HG02870 (cell line): ENCODE results near the gene VWA5B2.

Experiments used
- ATAC-seq: cut with Tn5 transposase; IDR thresholded peaks from one replicate; pipeline ENCODE4 v1.9.1; 2021; ENCODE audit warnings: mild to moderate bottlenecking, moderate library complexity; ENCODE audit not compliant: unreplicated experiment

Gene VWA5B2

DNA sequence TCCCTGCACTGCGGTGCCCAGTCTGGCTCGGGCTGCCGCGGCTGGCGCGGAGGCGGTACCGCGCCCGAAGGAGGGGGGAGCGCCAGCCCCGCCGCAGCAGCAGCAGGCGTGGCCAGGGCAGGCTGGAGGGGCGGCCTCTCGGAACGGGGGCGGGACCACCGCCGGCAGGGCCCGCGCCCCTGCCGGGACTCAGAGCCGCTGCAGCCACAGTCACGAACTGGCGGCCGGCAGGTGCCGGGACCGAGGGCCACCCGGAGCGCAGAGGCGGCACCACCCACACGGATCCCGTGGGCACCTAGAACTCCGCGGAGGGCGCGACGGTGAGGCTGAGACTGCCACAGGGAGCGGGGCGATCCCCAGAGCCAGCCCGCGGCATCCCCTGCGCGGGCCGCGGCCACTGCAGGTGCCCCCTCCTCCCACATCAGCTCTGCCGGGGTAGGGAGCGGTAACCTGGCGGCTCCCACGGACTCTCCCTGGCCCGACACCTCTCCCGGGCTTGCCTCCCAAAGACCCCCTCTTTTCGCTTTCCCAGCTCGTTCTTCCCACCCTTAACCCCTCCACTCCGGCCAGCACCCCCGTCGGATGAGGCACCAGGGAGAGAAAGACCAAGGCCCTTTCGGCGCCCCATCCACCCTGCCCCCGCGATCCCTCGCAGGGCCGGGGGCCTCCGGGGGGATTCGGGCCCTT, at the start of gene VWA5B2:
TSS of gene VWA5B2 (plus strand) at position 192 of the 687 bp plus-strand sequence. CDS start 944 bp downstream, outside the sequence.
- peak; percentile 73 for ATAC-seq

DNA sequence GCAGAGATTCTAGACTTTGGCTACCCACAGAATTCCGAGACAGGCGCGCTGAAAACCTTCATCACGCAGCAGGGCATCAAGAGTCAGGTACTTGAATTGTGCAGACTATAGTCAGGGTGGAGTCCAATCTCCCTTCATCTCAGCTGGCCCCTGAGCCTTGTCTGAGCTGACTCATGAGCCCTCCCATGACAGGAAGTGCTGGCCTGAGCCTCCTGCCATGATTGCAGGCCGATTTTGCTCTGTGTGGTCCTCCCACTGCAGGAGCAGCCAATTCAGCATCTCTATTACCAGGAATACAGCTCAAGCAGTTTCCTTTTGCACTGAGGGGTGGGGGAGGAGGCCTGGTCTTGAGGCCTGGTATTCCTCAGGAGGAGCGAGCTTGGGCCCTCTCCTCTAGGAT, 49.2 kb upstream of the VWA5B2 start:
- ATAC-seq, result no peak

DNA sequence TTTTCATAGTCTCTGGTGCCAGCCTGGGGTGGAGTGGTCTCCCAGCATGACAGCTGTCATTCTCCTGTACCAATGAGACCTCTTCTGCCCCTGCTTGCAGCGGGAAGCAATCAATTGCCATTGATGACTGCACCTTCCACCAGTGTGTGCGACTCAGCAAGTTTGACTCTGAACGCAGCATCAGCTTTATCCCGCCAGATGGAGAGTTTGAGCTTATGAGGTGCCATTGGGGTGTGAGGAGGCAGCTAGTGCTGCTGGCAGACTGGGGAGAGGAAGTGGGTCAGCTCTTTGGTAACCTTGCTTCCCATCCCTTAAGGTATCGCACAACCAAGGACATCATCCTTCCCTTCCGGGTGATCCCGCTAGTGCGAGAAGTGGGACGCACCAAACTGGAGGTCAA, 47.8 kb upstream of the VWA5B2 start:
- ATAC-seq, result no peak

DNA sequence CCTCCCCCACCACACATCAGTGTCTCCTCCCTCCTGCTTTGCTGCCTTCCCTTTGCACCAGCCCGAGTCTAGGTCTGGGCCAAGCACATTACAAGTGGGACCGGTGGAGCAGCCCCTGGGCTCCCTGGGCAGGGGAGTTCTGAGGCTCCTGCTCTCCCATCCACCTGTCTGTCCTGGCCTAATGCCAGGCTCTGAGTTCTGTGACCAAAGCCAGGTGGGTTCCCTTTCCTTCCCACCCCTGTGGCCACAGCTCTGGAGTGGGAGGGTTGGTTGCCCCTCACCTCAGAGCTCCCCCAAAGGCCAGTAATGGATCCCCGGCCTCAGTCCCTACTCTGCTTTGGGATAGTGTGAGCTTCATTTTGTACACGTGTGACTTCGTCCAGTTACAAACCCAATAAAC, 45.7 kb upstream of the VWA5B2 start:
- no peak for ATAC-seq

DNA sequence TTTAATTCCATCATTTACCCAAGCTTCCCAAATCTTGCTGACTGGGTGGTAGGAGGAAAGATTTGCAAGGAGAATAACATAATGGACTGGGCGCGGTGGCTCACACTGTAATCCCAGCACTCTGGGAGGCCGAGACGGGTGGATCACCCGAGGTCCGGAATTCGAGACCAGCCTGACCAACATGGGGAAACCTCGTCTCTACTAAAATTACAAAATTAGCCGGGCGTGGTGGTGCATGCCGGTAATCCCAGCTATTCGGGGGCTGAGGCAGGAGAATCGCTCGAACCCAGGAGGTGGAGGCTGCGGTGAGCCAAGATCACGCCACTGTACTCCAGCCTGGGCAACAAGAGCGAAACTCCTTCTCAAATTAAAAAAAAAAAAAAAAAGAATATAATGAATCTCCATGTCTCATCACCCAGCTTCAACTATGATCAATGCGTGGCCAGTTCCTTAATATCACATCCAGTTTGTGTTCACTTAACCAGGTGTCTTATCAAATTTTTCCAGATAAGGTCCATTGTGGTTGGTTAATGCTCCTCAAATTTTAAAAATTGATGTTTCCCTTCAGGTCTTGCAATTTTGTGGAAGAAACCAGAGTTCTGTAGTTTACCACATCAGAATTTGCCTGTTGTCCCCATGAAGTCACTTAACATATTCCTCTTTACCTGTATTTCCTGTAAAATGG, 44.7 kb upstream of the VWA5B2 start:
- no peak for ATAC-seq

DNA sequence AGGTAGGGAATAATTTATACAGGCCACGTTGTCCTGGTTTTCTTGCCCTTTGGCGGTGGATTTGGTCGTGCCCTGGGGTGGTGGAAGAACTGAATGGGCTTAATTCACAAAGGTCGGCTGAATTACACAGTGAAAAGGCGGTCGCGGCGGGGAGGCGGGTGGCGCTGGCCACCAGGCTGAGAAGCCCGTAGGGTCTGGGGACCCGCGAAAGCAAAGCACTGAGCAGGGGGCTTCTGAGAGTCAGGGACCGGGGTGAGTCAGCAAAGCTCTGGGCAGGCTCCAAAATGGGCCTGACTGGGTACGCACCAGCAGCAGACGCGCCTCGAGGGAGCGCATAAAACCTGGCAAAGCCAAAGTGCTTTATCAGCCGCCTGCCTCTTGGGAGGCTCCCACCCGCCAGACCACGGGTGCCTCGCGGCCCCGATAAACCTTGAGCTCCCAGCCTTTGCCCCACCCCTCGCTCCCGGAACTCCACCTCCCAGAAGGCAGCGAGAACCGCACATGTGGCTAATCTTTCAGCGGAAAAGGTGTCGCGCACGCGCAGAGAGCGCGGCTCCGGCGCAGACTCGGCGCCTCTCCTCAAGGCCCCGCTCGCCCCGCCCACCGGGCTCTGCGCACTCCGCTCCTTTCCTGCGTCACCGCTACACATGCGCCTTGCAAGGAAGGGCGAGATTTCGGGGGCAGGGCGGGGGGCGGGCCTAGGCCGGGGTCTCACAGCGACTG, 43.8 kb upstream of the VWA5B2 start:
- ATAC-seq, result peak; percentile 85

DNA sequence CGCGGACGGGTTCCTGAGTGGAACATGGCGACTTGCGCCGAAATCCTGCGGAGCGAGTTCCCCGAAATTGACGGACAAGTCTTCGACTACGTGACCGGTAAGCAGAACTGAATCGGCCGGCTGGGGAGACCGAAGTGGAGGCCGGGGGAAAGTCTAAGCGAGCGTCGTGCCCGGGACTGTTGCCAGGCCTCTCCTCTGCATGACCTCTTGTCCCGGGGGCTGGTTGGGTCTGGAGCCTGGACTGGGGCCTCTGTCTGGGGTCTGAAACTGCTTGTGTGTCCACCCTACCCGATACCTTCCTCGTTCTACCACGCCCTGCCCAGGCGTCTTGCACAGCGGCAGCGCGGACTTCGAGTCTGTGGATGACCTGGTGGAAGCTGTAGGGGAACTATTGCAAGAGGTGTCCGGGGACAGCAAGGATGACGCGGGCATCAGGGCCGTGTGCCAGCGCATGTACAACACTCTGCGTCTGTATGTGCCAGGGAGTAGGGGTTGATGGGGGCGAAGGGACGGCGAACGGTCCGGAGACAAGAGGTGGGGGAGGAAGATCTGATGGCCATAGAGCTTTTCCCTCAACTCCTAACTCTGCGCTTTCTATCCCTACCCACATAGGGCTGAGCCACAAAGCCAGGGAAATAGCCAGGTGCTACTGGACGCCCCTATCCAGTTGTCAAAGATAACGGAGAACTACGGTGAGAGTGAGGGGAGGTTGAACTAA, 43.0 kb upstream of the VWA5B2 start, which contains the start of gene ABCF3:
TSS of gene ABCF3 (plus strand) at position 16 of the 718 bp plus-strand sequence. CDS start at position 25, 9 bp downstream.
- ATAC-seq, result peak; percentile 23

DNA sequence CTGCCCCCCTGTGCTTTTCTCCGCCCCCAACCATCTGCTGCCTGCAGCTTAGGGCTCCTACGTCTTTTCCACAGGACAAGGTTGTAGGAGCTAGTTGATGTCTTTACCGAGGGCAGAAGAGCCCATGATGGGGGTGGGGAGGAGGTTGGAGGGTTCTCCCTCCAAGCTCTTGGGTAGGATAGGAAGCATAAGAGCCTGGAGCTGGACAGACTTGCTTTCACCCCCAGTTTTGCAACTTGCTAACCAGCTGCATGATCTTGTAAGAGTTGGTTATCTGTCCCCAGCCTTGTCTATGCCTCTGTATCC, 42.5 kb upstream of the VWA5B2 start:
- no peak for ATAC-seq

DNA sequence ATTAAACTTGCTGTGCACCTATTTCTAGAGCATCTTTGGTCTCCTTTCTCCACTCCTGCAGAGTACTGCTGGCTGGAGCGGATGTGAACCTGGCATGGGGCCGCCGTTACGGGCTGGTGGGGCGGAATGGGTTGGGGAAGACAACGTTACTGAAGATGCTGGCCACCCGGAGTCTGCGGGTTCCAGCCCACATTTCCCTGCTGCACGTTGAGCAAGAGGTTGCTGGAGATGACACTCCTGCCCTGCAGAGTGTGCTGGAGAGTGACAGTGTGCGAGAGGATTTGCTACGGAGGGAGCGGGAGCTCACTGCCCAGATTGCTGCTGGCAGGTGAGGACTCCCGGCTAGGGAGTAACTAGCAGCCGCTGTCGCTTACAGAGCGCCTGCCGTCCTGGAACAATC, 41.3 kb upstream of the VWA5B2 start:
- ATAC-seq, result no peak

DNA sequence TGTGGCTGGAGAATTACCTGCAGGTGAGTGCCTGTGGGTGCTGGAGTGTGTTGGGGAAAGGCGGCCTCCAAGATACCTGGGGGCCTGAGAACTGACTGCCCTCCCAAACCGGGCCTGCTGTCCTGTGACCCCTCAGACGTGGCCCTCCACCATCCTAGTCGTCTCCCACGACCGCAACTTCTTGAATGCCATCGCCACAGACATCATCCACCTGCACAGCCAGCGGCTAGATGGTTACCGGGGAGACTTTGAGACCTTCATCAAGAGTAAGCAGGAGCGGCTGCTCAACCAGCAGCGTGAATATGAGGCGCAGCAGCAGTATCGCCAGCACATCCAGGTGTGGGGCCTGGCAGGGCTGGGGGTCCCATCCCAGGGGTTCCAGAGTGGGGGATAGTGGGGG, 40.0 kb upstream of the VWA5B2 start:
- ATAC-seq, result no peak

DNA sequence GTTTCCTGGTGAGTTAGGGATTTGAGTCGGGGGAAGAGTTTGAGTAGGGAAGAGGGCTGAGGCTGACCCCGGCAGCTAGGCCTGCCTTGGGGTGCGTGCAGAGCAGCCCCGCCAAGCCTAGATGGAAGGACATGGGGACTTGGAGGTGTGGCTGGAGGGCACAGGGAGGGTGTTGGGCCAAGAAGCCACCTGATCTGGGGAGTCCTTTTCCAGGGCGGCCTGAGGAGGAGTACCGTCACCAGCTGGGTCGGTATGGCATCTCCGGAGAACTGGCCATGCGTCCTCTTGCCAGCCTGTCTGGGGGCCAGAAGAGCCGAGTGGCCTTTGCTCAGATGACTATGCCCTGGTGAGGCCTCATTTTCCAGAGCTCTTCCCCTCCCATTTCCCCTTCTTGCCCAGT, 36.5 kb upstream of the VWA5B2 start:
- ATAC-seq, result no peak

DNA sequence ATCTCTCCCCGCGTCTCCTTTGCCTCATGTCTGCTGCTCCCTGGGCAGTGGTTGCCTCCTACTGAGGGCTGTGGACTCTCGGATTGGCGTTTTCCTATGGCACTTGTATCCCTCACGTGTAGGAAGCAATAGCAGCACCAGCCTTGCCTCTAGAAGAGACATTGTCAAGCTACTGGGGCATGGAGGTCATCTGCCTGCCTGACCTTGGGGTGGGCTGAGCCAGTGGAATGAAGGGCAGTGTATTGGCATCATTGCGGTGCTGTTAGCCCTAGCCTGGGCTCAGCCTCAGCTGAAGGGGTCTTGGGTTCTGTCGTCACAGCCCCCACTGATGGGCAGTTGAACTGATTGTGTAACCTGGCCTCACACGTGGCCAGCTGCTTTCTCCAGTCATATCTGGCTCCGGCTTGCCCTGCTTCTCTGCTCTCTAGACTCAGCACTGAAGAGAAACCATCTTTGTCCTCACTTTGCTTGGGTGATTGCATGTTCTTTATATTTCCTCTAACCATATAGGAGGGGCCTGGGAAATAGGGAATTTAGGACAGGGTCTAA, 35.3 kb upstream of the VWA5B2 start:
- no peak for ATAC-seq

DNA sequence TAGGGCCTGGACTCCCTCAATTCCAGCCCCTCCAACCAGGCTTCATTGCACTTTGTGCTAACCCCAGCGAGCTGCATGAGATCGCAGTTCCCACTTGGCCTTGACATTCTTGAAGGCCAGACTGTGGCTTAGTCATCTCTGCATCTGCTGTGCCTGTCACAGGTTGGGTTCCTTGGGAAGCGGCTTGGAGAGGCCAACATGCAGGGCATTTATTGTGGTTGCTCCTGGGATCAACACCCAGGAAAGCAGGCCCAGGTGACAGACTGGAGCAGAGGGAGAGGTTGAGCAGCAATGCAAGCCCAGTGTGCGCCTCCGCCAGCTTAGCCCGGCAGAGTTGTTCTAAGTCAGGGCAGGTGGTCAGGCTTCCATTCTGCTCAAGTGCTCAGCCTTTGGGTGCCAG, 32.8 kb upstream of the VWA5B2 start:
- no peak for ATAC-seq

DNA sequence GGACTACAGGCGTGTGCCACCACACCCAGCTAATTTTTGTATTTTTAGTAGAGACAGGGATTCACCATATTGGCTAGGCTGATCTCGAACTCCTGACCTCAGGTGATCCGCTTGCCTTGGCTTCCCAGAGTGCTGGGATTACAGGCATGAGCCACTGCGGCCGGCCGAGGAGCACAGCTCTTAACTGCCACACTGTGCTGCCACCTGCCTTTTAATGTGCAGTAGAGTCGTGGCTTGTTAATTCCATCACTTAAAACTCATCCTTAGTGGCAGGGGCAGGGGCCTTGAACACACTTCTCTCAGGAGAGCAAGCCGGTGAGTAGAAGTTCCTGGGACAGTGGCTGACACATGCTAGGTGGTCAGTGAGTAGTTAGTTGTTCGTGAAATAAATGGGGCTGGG, 30.9 kb upstream of the VWA5B2 start:
- no peak for ATAC-seq

DNA sequence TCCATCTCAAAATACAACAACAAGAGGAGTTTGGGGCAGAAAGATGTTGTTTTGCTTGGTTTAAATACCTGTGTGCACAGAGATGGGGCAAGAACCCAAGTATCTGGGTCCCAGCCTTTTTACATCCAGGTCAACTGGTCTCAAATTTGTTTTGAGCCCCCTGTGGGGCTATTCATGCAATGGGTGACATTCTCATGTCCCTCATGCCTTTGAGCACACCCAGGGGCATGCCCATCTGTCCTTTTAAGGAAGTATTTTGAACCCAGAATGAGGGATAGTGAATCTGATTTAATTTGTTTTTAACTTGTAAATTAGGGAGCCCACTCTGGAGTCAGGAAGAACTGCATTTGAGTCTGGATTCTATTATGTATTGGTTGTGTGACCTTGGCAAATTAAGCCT, 28.6 kb upstream of the VWA5B2 start:
- no peak for ATAC-seq

DNA sequence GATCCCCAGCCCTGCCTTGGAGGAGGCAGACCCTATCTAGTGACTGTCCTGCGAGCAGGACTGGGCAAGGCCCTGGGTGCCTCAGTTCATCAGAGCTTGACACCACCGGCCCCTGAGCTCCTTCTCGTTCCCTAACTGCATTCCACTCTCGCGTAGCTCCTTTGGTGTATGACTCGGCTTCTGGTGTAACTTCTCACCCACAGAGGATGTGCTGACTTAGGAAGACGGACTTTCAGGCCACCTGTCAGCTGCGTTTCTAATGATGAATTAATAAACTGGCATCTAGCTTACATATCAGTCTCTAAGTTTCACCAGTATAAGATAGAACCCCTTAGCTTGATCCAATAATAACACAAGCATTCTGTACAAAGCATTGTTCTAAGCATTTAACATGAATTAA, 25.9 kb upstream of the VWA5B2 start:
- no peak for ATAC-seq

DNA sequence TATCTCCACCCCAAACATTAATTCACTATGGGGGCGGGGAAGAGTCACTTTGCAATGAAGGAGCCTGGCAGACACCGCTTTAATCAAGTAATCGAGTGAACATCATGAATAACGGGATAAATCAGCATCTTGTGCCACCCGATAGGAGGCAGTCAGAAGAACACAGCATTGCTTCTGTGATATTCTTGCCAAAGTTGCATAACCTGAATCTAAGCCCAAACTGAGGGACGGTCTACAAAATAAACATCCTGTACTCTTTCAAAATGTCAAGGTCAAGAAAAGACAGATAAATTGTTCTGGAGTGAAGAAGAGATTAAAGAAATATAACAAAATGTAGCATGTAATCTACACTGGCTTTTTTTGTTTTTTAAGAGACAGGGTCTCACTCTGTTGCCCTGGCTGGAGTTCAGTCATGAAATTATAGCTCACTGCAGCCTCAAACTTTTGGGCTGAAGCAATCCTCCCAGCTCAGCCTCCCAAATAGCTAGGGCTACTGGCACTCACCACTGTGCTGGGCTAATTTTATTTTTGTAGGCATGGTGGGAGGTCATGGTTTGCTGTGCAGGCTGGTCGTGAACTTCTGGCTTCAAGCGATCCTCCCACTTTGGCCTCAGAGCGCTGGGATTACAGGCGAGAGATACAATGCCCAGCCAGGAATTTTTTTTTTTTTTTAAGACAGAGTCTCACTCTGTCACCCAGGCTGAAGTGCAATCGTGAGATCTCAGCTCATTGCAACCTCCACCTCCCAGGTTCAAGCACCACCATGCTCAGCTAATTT, 20.1 kb upstream of the VWA5B2 start:
- ATAC-seq, result no peak

DNA sequence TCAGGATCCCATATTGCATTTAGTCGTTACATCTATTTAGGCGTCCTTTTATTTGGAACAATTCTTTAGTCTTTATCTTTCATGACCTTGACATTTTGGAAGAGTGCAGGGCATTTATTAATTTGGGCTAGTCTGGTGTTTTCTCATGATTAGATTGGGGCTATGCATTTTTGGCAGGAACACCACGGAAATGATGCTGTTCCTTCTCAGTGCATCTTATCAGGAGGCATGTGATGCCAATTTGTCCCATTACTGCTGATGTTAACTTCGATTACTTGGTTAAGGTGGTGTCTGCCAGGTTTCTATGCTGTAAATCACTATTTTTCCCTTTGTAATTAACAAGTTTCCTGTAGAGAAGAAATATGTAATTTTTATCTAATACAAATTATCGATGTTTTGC, 18.1 kb upstream of the VWA5B2 start:
- ATAC-seq, result no peak

DNA sequence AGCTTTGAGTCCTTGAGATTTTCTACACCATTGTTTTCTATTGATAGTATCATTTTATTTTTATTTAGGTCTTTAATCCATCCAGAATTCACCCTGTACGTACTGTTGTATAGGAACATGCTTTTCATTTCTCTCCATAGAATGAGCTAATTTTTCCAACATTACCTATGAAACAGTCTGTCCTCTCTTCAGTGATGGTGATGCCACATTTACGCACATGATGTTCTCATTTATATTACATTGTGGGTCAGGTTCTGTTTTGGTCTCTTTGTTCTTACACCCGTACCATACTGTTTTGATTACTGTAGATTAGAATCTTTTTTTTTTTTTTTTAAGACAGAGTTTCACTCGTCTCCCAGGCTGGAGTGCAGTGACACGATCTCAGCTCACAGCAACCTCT, 17.7 kb upstream of the VWA5B2 start:
- ATAC-seq, result no peak

DNA sequence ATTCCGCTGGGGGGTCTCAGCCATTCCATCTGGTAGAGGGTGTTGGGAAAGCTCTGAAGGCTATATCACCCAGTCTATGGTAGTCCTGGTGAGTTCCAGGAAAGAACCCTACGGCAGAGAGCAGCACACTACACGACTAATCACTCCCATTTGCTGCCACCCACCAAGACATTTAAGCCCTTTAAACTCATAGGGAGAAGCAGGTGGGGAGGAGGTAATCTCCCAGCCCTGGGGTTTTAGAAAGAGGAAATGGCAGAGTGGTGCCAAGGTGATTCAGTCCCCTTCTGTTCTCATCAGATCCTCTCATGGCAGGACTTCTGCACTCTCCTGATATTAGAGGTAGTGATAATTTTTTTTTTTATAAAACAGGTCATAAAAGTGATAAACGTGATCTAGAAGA, 10.6 kb upstream of the VWA5B2 start:
- no peak for ATAC-seq
